Tibial nerve (tissue), 4 donors: ENCODE results near the gene HPS1. TPM values are rescaled to one million over a fixed set of nuclear protein-coding genes. Genes with fewer than 3 reads are reported as not detected.

Source experiments
- DNase-seq, 2 donors: peaks; one replicate each; pipeline ENCODE4 v3.0.0-alpha.2; 2019; ENCODE audit warnings: low spot score in 2 of 2
- H3K27ac ChIP-seq, 4 donors: fragments of 200-600 bp; sonication (generic) in 3 of 4; one replicate each; pipeline ENCODE4 v1.5.1; 2017 to 2019; ENCODE audit warnings: mild to moderate bottlenecking in 1 of 4
- H3K27me3 ChIP-seq, 2 donors: fragments of 200-600 bp; sonication (generic) in 1 of 2; one replicate each; pipeline versions ENCODE4 v1.5.1 to v1.6.0; 2017 to 2019
- H3K36me3 ChIP-seq, 3 donors: fragments of 200-600 bp; sonication (generic); one replicate each; pipeline ENCODE4 v1.5.1; 2018 to 2019
- H3K4me1 ChIP-seq, 4 donors: fragments of 200-600 bp; sonication (generic) in 3 of 4; one replicate each; pipeline ENCODE4 v1.5.1; 2017 to 2019
- H3K4me3 ChIP-seq, 4 donors: fragments of 200-600 bp; sonication (generic) in 3 of 4; one replicate each; pipeline ENCODE4 v1.5.1; 2017 to 2019; ENCODE audit warnings: mild to moderate bottlenecking in 1 of 4, moderate library complexity in 1 of 4
- H3K9me3 ChIP-seq, 4 donors: fragments of 200-600 bp; sonication (generic) in 3 of 4; one replicate each; pipeline ENCODE4 v1.5.1; 2017 to 2019
- CTCF ChIP-seq, 5 experiments: fragments of 200-600 bp in 3 of 5; fragments of 450-650 bp in 2 of 5; sonication (generic) in 3 of 5; IDR thresholded peaks; one replicate each; pipeline ENCODE4 v1.5.1; 2016 to 2019; ENCODE audit warnings: antibody characterized with exemption in 5 of 5, mild to moderate bottlenecking in 3 of 5, moderate library complexity in 2 of 5
- EP300 ChIP-seq, 2 donors: sonication (generic); formaldehyde crosslinking; IDR thresholded peaks; one replicate each; pipeline ENCODE4 v1.6.1; 2017; ENCODE audit warnings: antibody characterized with exemption in 2 of 2, mild to moderate bottlenecking in 1 of 2
- POLR2A ChIP-seq, 2 donors: fragments of 450-650 bp; IDR thresholded peaks; one replicate each; pipeline ENCODE4 v1.6.1; 2017; ENCODE audit warnings: antibody characterized with exemption in 2 of 2, mild to moderate bottlenecking in 2 of 2, moderate library complexity in 2 of 2
- WGBS, 2 donors: methylation state at CpG; one replicate each; pipeline ENCODE4 v1.1.5; 2018; 5-methylcytosine and 5-hydroxymethylcytosine counted together
- total RNA-seq, 4 donors: library from RNA; depleted of rRNA; stranded (reverse); fragments of >200 nt; gene quantifications; one replicate each; pipeline ENCODE4 v1.1.0, GENCODE V29; 2016

The HPS1 gene
- total RNA-seq, 4 donors from 2014 or later = 38.7 to 101 (median 62.5) TPM

DNA sequence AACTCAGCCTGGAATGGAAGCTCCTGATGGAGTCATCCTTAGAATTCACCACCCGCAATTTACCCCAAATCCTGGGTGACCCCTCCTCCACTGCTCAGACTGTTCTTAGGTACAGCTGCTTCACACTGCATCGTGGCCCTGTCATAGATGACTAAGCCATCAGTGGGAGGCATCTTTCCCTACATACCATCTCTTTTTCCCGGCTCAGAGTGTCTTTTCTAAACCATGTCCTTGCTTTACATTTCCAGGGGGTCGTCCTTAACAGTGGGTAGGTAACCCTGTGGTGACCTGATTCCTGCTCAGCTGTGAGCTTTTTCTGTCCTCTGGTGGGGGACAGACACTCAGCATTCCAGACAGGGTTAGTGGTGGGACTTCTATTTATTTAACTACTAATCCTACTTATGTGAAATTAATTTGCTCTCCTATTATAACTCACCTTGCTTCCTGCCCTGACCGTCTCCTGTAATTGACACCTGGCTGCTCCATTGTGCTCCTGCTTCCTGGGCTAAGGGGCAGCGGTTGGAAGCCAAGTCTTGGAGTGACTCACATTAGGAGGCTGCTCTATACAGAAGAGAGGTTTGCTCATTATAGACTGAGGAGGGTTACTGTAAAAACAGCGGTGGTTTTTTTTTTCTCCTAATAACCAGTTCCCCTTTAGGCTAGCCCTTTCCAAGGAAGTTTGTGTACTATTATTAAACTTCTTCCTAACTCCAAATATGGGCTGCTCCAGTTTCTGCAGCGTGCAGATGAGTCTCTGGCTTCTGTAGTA lies 72.3 kb downstream of the HPS1 start:
- H3K36me3 ChIP-seq = peaks cover 0 to 27% (median 2%) of the 10 kb centered on the region in 3 donors
- DNase-seq = no peak
- H3K9me3 ChIP-seq = peaks cover 0 to 6% (median 0%) of the 10 kb centered on the region in 4 donors
- no peak overlapping the region for H3K4me3 ChIP-seq
- 52 to 54% methylated on average over 8 of the region's 8 CpGs for WGBS, 2 donors
- TF ChIP-seq POLR2A (IDR thresholded peaks at IDR 0.05) (no peak), EP300 (IDR thresholded peaks at IDR 0.05) (no peak), CTCF (IDR thresholded peaks at IDR 0.05) (no peak)
- no peak overlapping the region for H3K27ac ChIP-seq
- H3K27me3 ChIP-seq = no peaks in the 10 kb centered on the region
- peaks cover 0 to 20% (median 0%) of the 10 kb centered on the region in 4 donors for H3K4me1 ChIP-seq

DNA sequence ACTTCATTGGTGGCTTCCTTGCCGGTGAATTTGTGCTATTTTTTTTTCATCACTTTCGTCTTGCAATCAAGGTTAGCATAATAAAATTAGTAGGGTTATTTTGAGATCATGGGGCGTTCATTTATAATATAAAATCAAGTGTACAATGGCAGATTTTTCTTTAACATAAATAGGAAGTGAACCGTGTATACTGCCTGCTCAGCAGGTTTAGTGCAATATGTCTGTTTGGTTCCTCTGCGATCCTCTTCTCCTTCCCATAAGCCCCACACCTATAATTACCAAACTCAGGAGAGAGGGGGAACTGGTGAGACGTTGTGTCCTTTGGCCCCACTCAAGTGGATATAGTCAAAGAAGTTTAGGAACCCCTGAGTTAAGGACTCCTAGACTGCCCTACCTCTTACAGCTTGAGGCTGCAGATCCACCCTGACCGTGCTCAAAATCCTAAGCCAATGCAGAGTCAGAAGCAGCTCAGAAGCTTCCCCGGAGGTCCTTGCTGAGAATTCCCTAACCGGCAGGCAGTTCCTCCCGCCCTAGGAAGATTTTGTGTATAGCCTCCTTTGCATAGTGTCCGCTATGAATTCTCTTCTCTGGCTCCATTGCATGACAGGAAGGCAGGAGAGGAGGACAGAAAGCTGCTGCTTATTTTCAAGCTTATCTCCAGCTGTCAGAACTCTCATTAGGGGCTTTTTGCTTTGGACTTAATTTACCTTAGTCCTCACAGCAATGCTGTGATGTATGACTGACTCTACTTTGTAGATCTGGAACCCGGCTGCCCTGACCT lies 73.3 kb downstream of the HPS1 start:
- Histone ChIP-seq H3K27ac (no peak overlapping the region), H3K4me1 (peaks cover 0 to 20% (median 0%) of the 10 kb centered on the region in 4 donors), H3K9me3 (peaks cover 0 to 6% (median 0%) of the 10 kb centered on the region in 4 donors), H3K27me3 (no peaks in the 10 kb centered on the region), H3K4me3 (no peak overlapping the region), H3K36me3 (peaks cover 0 to 18% (median 0%) of the 10 kb centered on the region in 3 donors)
- DNase-seq = no peak
- TF ChIP-seq EP300 (IDR thresholded peaks at IDR 0.05) (no peak), CTCF (IDR thresholded peaks at IDR 0.05) (no peak), POLR2A (IDR thresholded peaks at IDR 0.05) (no peak)
- 65 to 68% methylated on average over 12 of the region's 12 CpGs for WGBS, 2 donors

DNA sequence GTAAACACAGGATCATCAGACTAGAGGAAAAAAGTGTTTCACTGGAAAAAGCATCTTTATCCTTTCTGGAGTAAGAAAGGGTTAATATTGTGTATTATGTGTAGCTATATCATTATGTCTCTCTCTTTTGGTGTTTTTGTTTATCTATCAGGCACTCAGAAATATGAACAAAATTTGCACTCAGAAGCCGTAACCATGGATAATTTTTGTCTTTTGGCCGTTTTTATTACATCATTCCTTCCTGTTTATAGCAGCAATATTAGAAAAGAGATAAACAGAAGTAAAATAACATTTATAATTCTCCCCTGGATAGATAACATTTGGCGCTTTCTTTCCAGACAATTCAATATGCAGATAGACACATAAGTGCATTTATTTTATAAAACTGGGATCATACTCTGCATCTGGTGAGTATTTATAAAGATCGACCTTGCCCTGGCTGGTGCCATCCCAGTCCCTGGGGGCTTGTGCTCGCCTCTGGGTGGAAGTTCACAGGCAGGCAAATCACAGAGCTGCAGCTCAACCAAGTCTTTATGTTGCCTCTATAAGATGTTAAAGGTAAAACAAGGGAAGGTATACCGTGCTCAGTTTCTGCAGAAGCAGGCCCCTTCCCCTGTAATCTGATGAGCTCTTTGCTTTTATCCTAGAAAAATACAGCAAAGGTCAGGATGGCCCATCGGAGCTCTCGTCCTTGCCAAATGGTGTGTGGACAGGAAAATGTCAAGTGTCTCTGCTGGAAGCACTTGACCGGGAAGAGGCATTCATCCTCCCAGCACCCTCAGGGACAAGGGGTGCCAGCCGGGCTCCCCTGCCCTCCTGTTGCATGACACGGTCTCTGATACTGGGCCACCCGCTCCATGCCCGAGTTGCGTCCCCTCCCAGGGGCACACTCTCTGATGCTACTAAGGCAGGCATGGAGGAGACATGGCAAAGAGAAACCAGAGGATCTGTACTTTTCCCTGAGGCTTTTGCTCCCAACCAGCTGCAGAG lies 75.6 kb downstream of the HPS1 start:
- WGBS, 2 donors = 45 to 62% methylated on average over 14 of the region's 14 CpGs
- no peak overlapping the region for H3K4me3 ChIP-seq
- TF ChIP-seq CTCF (IDR thresholded peaks at IDR 0.05) (no peak), POLR2A (IDR thresholded peaks at IDR 0.05) (no peak), EP300 (IDR thresholded peaks at IDR 0.05) (no peak)
- no peaks in the 10 kb centered on the region for H3K36me3 ChIP-seq
- no peaks in the 10 kb centered on the region for H3K27me3 ChIP-seq
- H3K9me3 ChIP-seq = no peaks in the 10 kb centered on the region
- DNase-seq = no peak
- H3K27ac ChIP-seq = no peak overlapping the region
- peaks cover 0 to 20% (median 0%) of the 10 kb centered on the region in 4 donors for H3K4me1 ChIP-seq

DNA sequence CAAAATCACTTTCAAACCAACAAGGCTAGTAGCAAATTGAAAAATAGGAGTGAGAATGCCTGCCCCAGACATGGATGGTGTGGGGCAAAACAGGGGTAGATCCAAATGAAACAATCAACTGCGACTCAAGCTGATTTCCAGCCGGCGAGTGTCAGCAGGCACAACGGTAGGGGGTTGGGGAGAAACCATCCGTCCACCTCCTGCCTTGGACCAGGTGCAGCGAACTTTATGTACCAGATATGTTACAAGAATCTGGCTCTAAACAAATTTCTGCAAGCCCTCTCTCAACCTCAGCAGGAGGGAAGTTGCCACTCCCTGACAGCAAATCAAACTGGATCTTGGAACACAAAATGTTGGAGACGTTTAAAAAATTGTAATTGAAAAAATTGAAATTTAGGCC lies 76.9 kb downstream of the HPS1 start:
- Histone ChIP-seq H3K27ac (no peak overlapping the region), H3K4me1 (peaks cover 0 to 20% (median 0%) of the 10 kb centered on the region in 4 donors), H3K27me3 (no peaks in the 10 kb centered on the region), H3K36me3 (no peaks in the 10 kb centered on the region), H3K9me3 (no peaks in the 10 kb centered on the region), H3K4me3 (no peak overlapping the region)
- TF ChIP-seq CTCF (IDR thresholded peaks at IDR 0.05) = no peak
- TF ChIP-seq POLR2A (IDR thresholded peaks at IDR 0.05) = no peak
- TF ChIP-seq EP300 (IDR thresholded peaks at IDR 0.05) = no peak
- 73 to 76% methylated on average over 7 of the region's 7 CpGs for WGBS, 2 donors
- DNase-seq = no peak
